HG03175 (cell line): ENCODE measurements around the gene PARVB.
"Not testable (repeated sequence)": the region's sequence is repeated elsewhere in the genome, so short reads cannot be mapped to it uniquely, and the experiment has no call there.

Source experiments
- ATAC-seq: cut with Tn5 transposase; IDR thresholded peaks from one replicate; pipeline ENCODE4 v1.9.1; 2021; ENCODE audit warnings: mild to moderate bottlenecking, moderate library complexity; ENCODE audit not compliant: unreplicated experiment

Gene PARVB

DNA sequence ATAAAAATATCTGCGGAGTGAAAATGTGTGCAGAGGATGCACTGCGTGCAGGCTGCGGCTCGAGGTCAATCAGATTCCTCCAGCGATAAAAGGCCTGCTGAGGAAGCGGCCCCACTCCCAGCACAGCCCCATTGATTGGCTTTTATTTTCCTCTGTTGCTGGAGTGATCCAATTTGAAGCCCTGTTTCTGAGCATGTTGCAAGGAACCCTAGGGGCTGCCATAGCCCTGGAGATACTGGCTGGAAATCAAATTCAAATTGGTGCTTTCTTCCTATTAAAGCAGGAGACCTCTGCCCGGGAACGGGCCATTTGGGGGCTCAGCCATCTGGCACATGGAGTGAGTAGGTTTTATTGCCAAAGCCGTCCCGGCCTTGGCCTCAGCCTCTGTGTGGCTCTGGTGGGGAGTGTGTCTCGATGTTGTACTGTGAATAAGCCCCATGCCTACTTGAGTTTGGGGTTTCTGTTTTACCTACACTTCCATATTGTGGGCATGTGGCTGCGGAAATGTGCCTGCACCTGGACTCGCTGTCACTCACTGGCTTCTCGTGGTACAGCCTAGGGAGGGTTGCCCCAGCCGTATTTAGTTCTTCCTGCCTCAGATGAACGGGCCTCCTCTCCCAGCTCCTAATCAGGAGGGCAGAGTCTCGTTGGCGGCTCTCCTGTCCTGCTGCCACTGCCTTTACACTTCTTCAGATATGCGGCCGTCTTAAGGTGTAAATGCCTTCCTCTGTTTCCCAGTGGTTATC lies 25.6 kb downstream of the PARVB start:
- ATAC-seq = no peak

DNA sequence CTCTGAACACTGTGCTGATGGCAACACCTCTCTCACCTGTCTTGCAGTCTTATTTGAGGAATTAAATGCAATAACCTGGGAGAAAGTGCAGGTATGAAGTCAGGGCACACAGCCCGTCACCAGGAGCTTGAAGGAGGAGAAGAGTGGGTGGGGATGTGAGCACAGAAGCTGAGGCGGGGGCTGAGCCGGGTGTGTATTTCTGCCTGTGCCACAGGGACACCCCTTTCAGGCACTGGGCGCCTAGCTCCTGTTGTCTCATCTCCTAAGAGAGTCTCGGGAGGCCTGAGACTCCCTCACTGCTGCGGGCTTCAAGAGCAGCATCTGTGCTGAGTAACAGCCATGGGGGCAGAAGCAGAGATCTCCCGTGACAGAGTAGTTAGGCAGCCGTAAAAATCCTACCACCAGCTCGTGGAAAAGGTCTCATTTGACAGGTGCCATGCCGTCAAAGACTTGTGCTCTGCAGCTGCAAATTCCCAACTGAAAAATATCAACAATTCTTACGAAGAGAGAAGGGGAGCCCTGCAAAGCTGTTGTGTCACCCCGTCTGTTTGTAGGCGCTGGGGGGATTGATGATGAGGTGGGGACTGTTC lies 26.8 kb downstream of the PARVB start:
- no peak for ATAC-seq

DNA sequence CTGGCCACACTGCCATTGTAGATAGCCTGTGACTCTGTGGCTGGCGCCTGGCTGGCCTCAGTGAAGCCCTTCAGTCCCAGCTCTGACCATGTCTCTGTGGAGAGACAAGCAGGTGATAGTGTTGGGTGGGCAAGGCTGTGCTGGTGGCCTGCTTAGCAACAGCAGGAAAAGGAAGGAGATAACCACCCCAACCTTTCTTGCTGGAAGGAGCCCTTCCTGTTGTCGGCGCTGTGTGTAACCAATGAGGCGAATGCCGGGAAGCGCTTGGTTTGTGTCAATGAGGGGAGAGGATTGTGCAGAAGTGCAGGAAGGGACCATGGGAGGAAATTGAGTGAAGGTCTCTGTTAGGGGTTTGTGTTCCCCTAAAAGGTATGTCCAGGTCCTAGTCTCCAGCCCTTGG lies 27.3 kb downstream of the PARVB start:
- no peak for ATAC-seq

DNA sequence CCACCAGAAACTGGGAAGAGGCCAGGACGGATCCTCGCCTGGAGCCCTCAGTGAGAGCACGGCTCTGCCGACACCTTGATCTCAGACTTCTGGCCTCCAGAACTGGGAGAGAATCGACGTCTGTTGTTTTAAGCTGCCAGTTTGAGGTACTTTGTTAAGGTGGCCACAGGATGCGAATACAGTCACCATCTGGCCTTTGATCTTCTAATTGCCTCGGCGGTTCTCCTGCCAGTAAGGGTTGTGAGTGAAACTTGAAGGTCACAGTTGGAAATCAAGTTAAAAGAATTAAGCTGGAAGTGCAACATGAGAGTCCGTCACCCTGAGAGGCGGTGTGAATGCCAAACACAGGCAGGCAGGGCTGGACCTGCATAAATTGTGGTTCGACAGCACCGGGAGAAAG lies 27.9 kb downstream of the PARVB start:
- ATAC-seq = no peak

DNA sequence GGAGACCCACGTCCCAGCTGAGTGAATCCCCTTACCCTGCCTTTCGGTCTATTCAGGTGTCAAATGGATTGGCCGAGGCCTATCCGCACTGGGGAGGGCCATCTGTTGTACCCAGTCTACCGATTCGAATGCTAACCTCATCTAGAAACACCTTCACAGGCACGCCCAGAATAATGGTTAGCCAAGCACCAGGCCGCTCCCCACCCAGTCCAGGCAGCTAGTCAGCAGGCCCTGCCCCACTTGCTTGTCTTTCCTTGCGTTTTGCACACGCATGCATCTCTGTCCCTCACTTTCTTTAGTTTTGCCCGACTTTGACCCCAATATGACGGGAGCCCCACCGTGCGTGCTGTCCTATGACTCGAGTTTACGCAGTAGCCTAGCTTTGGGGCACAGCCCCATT lies 31.7 kb downstream of the PARVB start:
- no peak for ATAC-seq

DNA sequence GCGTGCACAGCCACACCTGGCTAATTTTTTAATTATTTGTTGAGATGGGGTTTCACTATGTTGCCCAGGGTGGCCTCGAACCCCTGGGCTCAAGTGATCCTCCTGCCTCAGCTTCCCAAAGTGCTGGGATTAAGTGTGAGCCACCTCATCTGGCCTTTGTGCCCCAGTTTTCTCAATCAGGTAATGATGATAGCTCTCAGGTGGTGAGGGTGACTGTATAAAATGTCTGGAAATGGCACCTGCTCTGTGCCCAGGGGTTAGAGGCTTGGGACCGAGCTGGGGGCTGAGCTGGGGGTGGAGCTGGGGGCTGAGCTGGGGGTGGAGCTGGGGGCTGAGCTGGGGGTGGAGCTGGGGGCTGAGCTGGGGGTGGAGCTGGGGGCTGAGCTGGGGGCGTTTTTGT lies 32.5 kb downstream of the PARVB start:
- not testable (repeated sequence) for ATAC-seq

DNA sequence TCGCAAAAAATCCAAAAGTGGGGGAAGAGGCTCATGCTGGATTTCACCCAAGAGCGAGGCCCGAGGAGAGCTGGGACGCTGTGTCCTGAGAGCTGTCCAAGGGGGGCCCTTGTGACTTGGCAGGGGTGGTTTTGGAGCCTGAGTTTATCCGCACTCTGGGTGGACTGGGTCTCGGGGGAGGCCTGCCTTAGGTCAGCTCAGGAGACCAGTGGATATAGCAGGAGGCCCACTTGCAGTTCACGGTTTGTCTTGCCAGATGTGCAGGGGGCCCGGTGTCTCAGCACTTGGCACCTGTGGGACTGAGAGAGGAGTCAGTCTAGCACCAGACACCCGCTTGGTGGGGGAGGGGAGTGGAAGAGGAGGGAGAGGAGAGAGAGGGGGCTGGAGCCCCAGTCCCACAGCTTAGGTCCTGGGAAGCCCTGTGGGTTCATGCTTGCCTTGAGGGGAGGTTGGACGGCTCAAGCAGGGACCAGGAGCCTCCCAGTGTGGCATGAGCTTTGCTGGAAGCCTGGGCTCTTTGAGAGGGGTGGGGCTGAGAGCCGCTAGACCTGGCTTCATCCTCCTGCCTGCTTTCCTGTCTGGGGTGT lies 33.4 kb downstream of the PARVB start:
- no peak for ATAC-seq

DNA sequence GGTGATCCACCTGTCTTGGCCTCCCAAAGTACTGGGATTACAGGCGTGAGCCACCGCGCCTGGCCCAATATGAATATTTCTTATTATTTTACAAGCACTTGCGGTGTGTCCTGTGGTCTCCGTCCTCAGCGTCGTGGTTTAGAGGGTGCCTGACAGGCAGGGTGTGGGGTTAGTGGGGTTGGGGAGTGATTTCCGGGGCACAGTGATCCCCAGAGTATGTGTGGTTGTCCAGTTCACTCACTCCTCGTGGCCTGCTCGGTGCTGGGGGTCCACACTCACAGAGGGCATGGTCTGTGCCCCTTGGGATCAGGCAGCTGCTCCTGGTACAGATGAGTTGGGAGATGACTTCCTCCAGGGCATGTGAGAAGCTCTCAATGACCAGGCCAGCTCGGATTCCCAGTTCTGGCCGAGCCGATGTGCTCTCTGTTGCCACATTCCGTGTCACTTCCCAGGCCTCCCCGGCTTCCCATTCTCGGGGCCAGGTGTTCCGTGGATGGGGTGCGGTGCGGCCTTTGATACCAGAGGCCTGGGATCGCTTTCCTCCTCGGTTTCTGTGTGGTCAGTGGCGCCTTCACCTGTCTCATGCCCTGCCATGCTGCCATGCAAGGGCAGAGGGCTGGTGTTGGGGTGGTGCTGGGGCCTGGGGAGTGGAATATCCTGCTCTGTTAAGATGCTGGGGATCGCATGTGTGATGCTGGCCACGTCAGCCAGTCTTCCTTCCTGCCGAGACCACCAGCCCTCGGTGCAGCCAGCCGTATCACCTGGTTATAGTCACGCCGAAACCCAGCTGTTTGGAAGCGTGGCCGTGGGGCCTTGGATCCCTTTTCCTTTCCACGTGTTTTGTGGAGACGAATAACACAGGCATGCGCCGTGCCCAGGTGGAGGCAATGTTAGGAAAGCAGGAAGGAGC lies 39.6 kb downstream of the PARVB start:
- no peak for ATAC-seq

DNA sequence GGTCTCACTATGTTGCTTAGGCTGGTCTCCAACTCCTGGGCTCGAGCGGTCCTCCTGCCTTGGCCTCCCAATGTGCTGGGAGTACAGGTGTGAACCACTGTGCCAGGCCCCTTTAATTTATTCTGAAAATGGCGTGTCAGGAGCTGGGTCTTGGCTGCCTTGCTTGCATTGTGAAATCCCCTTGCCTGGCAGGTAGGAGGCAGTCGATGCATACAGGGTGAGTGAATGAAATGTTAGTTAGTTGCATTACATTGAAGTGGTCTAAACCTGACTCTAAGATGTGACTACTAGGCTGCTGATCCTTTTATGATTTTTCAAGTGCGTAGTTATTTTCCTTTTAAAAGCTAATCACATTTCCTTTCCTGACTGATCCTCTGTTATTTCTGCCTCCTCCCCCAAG lies 42.9 kb downstream of the PARVB start:
- ATAC-seq = no peak

DNA sequence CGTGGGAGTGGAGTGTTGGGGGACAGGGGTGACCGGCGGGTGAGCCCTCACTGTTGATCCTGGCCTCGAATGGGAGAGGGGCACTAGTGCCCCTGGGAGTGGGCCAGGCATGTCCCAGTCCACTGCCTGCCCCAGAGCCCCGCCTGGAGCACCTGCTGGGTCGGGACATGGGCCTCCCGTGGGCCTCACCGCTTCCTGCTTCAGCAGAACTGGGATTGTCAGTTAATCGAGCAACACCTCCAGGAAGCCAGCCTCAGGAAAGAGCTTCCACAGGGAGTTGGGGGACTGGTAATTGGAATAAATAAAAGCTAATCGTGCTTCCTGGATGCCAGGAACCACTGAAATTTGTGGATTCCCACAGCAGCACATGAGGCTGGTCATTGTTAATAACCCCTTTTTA lies 43.8 kb downstream of the PARVB start:
- ATAC-seq = no peak

DNA sequence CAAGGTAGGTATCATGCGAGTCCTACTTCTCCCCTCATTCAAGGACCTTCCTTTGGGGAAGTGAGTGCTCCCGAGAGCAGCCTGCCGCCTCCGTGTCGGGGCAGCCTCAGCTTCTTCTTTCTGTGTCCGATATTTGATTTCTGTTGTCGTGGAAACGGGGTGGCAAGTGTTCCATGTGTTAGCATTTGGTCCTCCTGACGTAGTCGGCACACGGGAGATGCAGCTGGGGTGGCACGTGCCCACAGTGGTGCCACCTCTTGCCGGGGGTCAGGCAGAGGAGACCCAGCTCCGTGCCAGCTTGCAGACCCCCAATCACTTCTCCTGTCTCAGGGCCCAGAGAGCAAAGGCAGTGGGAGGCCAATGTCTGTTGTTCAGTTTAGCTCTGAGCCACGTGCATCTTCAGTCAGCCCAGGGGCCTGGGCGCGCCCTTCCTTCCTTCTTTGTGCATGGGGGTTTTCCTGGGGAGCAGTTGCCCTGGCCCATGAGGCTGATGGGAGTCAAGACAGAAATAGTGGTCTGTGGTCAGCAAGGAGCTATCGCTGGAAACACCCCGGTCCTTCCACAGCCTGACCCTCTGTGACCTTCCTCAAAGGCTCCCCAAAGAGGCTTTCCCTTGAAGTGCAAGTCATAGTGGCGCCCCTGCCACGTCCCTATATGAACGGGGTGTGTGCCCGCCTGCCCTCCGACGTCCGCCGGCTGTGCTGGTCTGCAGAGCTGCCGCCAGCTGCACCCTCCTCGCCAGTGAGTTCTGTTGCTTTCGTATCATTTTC lies 44.5 kb downstream of the PARVB start:
- peak; percentile 47 for ATAC-seq

DNA sequence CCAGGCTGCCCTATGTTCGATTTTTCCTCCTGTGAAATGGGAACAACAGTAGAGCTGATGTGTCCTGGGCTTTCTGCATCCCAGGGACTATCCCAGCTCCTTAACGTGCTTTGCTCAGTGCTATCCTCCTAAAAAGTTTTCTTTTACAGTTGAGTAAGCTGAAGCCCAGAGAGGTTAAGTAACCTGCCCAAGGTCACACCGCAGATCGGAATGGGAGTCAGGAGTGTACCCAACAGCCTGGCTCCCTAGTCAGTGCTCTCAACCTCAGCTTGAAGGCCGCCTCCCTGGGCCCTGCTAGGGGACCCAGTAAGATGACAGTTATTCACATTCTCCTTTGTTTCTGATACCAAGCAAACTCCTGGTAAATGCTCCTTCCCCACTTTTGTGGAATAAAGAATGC lies 45.9 kb downstream of the PARVB start:
- ATAC-seq = no peak

DNA sequence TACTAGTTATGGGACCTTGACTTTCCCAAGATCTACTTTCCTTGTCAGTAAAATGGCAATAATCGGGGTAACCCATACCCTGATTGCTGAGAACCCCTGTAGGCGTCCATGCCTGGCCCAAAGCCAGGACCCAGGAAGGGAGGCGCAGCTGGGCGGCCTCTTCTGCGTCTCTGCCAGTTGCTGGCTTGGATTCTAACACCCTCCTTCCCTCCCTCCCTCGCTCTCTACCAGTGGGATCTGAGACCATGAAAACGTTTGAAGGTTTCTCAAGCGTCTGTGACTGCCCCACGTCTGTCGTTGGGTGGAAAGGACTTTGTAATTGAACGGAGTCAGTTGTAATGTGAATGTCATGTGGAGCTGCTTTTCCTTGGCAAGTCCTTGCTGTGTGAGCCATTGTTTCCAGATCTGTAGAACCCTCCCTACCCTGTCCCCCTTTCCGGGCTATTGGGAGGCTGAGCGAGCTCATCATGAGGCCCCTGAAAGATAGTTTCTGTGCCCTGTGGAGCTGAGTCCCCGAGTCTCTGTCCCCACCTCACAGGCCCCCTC lies 47.8 kb downstream of the PARVB start:
- ATAC-seq = no peak

DNA sequence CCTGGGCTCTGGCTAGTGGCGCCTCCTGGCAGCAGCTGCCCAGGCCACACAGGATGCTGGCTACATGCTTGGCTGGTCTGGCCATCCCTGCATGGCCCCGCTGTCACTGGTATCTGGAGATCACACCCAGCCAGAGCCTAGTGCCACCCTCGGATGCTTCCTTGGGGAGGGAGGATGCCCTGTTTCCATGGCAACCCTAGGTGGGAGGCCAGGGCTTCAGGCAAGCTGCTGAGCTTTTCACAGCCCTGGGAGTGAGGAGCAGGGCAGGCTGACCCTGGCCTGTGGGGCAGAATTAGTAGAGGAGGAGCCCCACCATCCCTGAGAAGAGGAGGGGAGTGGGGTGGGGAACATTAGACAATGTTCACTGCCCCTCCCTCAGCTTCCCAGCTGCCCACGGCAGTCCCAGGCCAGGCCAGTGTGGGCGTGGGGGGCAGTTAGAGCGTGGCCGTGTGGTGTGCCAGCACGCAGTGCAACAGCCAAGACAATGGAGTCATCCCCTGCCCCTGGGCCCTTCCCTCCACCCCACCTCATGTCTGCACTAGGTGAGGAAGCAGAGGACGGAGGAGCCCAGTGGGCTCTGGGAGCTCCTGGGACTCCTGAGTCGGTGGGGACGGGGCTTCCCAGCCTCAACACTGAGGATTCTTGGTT lies 50.4 kb downstream of the PARVB start:
- no peak for ATAC-seq

DNA sequence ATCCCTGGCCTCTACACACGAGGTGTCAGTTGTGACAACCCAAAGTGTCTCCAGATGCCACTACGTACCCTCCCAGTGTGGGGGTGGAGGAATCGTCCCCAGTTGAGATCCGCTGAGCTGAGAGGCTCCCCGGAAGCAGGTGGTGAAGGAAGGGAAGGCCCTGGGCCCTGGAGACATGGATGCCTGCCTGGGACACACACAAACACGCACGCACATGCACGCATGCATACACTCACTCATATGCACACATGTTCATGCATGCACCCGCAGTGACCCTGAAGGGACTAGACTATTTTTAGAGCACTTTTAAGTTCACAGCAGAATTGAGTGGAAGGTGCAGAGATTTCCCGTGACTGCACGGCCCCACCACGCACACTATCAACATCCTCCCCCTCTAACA lies 50.9 kb downstream of the PARVB start:
- no peak for ATAC-seq

DNA sequence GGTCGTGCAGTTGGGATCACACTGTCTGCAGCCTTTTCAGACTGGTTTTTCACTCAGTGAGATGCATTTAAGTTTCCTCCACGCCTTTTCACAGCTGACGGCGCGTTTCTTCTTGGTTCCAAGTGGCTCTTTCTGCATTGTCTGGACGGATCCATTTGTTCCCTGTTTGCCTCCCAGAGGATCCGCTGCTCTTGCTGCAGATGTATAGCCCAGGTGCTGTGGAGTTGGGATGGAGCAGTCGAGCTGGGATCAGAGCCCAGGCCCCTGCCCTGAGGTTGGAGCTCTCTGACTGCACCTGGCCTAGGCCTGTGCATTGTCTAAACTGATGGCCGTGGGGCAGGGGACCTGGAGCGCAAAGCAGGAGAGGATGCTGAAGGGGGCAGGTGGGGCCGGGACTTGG lies 51.6 kb downstream of the PARVB start:
- ATAC-seq = no peak

DNA sequence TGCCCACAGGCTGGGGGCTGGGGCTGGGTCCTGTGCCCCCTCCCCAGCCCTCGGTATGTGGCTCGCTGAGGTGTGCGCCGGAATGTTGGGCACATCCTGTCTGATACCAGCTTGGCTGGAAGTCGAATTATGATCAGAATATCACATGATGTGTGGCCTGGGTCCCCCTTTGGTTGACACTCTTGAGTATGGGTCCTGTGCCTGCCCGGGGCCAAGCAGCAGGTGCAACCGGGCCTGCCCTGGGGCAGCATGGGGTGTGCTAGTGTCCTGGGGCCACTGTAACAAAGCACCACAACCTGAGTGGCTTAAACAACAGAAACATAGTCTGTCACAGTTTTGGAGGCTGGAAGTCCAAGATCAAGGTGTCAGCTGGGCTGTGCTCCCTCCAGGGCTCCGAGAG lies 52.7 kb downstream of the PARVB start:
- ATAC-seq = no peak

DNA sequence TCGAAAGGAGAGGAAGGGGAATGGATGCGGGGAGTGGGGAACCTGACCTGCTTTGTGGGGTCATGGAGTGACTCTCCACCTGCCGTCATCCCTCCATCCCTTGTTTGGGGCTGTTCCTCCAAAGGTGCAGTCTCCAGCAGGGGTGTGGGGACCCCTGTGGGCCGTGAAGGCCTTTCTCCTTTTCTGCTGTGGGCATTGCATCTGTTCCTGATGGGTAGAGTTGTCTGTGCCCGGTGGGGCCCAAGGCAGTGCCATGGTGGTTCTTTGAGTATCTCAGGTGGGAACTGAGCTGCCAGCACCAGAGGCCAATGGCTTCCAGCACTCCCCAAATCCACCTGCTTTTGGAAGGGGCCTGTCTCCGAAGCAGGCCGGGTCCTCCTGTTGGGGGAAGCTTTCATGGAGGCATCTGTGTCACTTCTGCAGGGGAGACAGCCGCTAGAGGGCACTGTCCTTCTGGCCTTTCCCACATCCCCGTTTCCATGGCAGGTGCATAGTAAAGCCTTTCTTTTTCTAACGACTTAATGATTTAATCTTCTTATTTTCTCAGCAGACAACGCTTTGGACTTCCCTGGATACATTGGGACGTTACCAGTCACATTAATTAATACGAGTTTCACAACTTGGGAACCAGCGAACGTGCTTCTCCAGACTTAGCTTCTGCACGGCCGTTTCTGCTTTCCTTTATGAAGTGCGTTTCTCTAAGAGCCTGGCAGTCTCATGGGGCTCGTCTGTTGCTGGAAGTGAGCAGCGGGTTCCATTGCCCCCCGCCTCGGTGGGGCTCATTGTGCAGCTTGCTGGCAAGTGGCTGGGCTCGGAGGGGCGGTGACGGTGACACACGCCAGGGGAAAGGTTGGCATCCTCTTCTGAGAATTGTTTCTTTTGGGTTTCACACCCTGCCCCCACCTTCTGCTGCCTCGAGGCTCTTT lies 57.1 kb downstream of the PARVB start:
- no peak for ATAC-seq

DNA sequence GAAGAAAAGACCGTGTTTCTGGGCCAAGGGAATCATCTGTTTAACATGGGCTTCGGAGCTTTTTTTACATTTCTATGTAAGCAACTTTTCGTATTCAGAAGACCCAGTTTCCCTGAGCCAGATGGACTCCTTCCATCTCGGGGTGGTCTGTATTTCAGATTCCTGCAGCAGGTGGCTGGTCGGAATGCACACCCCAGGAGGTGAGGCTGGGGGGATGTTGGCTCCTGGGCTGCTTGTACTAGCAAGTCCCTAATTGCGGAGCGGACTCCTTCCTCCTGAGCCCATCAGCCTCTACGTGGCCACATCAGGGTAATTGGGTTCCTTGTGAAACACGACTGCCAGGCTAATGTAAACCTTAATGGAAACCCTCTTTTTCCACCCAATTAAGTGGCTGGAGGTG lies 58.7 kb downstream of the PARVB start:
- no peak for ATAC-seq
